OCI-LY3 (cell line): ENCODE results near the gene TENM4.

Source experiments
- EZH2phosphoT487 ChIP-seq: fragments of 200-600 bp; shearing (Covaris generic); IDR thresholded peaks from 2 replicates; pipeline ENCODE4 v1.6.1; 2018; ENCODE audit warnings: antibody characterized with exemption, mixed run types, low read depth
- TF ChIP-seq, protein P1 (sequence below): fragments of 200-600, 300-600 bp; sonication (generic); IDR thresholded peaks from 2 replicates; pipeline ENCODE4 v1.5.1; 2014; ENCODE audit warnings: antibody characterized with exemption, low read length, low read depth

DNA sequence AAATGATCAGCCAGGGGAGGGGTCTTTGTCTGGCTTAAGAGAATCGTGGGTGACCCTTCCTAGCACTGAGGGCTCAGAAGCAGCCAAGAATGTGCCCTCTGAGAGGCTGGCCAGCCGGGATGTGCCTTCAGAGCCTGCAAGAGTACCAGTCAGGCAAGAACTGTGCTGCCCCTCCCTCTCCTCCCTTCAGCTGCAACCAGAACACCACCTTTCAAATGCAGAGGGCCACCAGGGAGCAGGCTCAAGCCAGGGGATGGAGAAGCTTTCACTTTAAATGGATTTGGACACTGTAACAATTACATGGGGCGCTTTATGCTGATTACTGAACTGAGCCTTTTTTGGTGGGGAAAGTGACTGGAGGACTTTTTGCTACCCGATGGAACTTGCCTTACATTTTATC lies 44.9 kb upstream of the TENM4 start:
- TF ChIP-seq, protein P1, sequence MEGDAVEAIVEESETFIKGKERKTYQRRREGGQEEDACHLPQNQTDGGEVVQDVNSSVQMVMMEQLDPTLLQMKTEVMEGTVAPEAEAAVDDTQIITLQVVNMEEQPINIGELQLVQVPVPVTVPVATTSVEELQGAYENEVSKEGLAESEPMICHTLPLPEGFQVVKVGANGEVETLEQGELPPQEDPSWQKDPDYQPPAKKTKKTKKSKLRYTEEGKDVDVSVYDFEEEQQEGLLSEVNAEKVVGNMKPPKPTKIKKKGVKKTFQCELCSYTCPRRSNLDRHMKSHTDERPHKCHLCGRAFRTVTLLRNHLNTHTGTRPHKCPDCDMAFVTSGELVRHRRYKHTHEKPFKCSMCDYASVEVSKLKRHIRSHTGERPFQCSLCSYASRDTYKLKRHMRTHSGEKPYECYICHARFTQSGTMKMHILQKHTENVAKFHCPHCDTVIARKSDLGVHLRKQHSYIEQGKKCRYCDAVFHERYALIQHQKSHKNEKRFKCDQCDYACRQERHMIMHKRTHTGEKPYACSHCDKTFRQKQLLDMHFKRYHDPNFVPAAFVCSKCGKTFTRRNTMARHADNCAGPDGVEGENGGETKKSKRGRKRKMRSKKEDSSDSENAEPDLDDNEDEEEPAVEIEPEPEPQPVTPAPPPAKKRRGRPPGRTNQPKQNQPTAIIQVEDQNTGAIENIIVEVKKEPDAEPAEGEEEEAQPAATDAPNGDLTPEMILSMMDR, result no peak
- TF ChIP-seq EZH2phosphoT487, result no peak
